PC-3 (cell line): Measurements from ENCODE around the gene UGGT1. TPM values are rescaled to one million over a fixed set of nuclear protein-coding genes. Genes with fewer than 3 reads are reported as not detected.

ENCODE experiments used
- ATAC-seq: fragments of 200-7000 bp; cut with Tn5 transposase; 2 replicates; pipeline ENCODE4 v1.9.1; 2020; ENCODE audit warnings: mild to moderate bottlenecking, moderate library complexity
- BruUV-seq: library from RNA; stranded (reverse); fragments of 400-500 nt; replicated peaks from 2 replicates; lab custom pipeline; 2021; lab: Mats Ljungman, UMichigan
- CTCF ChIA-PET: fragments of 300-600 bp; sonication (Branson Sonifier 250); formaldehyde crosslinking; loops from one replicate; lab custom pipeline; 2022; ENCODE audit warnings: antibody characterized with exemption; lab: Charles Lee
- POLR2A ChIA-PET: fragments of 300-600 bp; sonication (Branson Sonifier 250); formaldehyde crosslinking; loops from one replicate; lab custom pipeline; 2022; ENCODE audit warnings: antibody characterized with exemption; ENCODE audit not compliant: unreplicated experiment; lab: Charles Lee
- DNase-seq: peaks from one replicate; pipeline ENCODE4 v3.0.0-alpha.2; 2015
- H2AFZ ChIP-seq: fragments of 300-600 bp; sonication (generic); 2 replicates; pipeline ENCODE4 v1.6.0; 2016; ENCODE audit warnings: antibody characterized with exemption, low read length
- H3F3A ChIP-seq: fragments of 300-600 bp; sonication (generic); one replicate; pipeline ENCODE4 v1.6.0; 2017; ENCODE audit warnings: antibody characterized with exemption, low read length, control low read depth, mild to moderate bottlenecking; ENCODE audit not compliant: unreplicated experiment
- H3K27ac ChIP-seq: fragments of 300-600 bp; sonication (generic); 2 replicates; pipeline ENCODE4 v1.5.1; 2016; ENCODE audit warnings: mild to moderate bottlenecking, low read length
- H3K27me3 ChIP-seq: fragments of 300-600 bp; sonication (generic); 2 replicates; pipeline ENCODE4 v1.6.1; 2016; ENCODE audit warnings: low read length, mixed read lengths
- H3K36me3 ChIP-seq: fragments of 300-600 bp; sonication (generic); 2 replicates; pipeline ENCODE4 v1.6.1; 2016; ENCODE audit warnings: low read depth, mixed run types, low read length, mixed read lengths
- H3K4me1 ChIP-seq: fragments of 300-600 bp; sonication (generic); 2 replicates; pipeline ENCODE4 v1.5.1; 2016; ENCODE audit warnings: low read length; ENCODE audit not compliant: insufficient read depth
- H3K4me2 ChIP-seq: fragments of 300-600 bp; sonication (generic); 2 replicates; pipeline ENCODE4 v1.6.0; 2016; ENCODE audit warnings: low read length
- H3K4me3 ChIP-seq: fragments of 300-600 bp; sonication (generic); 2 replicates; pipeline ENCODE4 v1.5.1; 2016; ENCODE audit warnings: mild to moderate bottlenecking, low read length, mixed read lengths
- H3K79me2 ChIP-seq: fragments of 300-600 bp; sonication (generic); 2 replicates; pipeline ENCODE4 v1.6.1; 2017; ENCODE audit warnings: low read length, mixed read lengths
- H3K9ac ChIP-seq: fragments of 300-600 bp; sonication (generic); 2 replicates; pipeline ENCODE4 v1.6.0; 2016; ENCODE audit warnings: mild to moderate bottlenecking, low read length
- H3K9me2 ChIP-seq: fragments of 300-600 bp; sonication (generic); replicated peaks from 2 replicates; pipeline ENCODE4 v1.6.1; 2016; ENCODE audit warnings: mixed run types, low read length, mixed read lengths
- H3K9me3 ChIP-seq: fragments of 300-600 bp; sonication (generic); 2 replicates; pipeline ENCODE4 v1.6.1; 2016; ENCODE audit warnings: low read length, mixed read lengths
- H4K20me1 ChIP-seq: fragments of 300-600 bp; sonication (generic); 2 replicates; pipeline ENCODE4 v1.6.1; 2016; ENCODE audit warnings: low read length, mixed read lengths
- EZH2 ChIP-seq: fragments of 300-600 bp; sonication (generic); IDR thresholded peaks from one replicate; pipeline ENCODE4 v1.6.1; 2017; ENCODE audit warnings: antibody characterized with exemption, mild to moderate bottlenecking, low read length; ENCODE audit not compliant: unreplicated experiment
- EZH2phosphoT487 ChIP-seq: fragments of 300-600 bp; sonication (generic); IDR thresholded peaks from 2 replicates; pipeline ENCODE4 v1.6.1; 2018; ENCODE audit warnings: mild to moderate bottlenecking, antibody characterized with exemption, low read length, borderline replicate concordance
- intact Hi-C: fragments of 100-400 bp; cut with micrococcal nuclease; formaldehyde crosslinking; loops from 2 replicates; pipeline ENCODE4 v1.9.0; 2023
- total RNA-seq: library from RNA; depleted of rRNA; stranded (reverse); fragments of >200 nt; gene quantifications from 2 replicates; pipeline ENCODE4 v1.2.3, GENCODE V29; 2014
- TF ChIP-seq, protein P1 (sequence below): fragments of 300-600 bp; sonication (generic); conservative IDR thresholded peaks from 2 replicates; pipeline ENCODE4 v1.5.1; 2017; ENCODE audit warnings: antibody characterized with exemption, low read depth, mild to moderate bottlenecking, low read length

UGGT1 gene
- total RNA-seq, 1 experiment from 2014 or later, result 59.9 TPM

DNA sequence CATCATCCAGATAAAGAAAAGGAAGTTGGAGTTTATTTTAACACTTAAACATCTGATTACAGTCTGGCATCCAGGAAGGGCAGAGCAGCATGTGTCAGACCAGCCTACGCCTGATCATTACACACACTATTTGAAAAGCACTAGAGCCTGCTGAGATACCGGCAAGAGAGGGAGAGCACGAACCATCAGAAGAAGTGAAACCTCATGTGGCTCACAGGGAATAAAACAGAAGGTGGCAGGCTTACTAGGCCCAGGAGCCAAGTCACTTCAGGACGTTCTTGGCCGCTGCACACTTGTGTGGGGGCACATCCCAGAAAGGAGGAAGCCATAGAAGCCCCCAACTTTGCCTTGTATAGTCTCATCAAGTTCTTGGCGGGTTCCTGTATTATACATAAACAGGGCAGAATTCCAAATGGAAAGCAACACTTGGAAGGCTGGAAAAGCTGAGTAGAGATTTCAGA, 105.5 kb downstream of the UGGT1 start:
- Histone ChIP-seq H3K9ac (no peak overlapping the region), H4K20me1 (no peaks in the 10 kb centered on the region), H2AFZ (no peak overlapping the region), H3K4me2 (no peak overlapping the region), H3K27me3 (no peaks in the 10 kb centered on the region), H3K27ac (no peak overlapping the region), H3K79me2 (no peaks in the 10 kb centered on the region), H3K4me3 (no peak overlapping the region), H3K36me3 (no peaks in the 10 kb centered on the region), H3F3A (no peaks in the 10 kb centered on the region), H3K9me3 (no peaks in the 10 kb centered on the region), H3K9me2 (no peaks in the 10 kb centered on the region), H3K4me1 (no peaks in the 10 kb centered on the region)
- POLR2A ChIA-PET, result no interaction called here
- CTCF ChIA-PET, result no interaction called here
- DNase-seq, result no peak
- BruUV-seq, result no TSS peak
- 0 out of 2 replicates have a peak, but pooled peaks have one; percentile 20 for ATAC-seq
- TF ChIP-seq, protein P1, sequence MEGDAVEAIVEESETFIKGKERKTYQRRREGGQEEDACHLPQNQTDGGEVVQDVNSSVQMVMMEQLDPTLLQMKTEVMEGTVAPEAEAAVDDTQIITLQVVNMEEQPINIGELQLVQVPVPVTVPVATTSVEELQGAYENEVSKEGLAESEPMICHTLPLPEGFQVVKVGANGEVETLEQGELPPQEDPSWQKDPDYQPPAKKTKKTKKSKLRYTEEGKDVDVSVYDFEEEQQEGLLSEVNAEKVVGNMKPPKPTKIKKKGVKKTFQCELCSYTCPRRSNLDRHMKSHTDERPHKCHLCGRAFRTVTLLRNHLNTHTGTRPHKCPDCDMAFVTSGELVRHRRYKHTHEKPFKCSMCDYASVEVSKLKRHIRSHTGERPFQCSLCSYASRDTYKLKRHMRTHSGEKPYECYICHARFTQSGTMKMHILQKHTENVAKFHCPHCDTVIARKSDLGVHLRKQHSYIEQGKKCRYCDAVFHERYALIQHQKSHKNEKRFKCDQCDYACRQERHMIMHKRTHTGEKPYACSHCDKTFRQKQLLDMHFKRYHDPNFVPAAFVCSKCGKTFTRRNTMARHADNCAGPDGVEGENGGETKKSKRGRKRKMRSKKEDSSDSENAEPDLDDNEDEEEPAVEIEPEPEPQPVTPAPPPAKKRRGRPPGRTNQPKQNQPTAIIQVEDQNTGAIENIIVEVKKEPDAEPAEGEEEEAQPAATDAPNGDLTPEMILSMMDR, result no peak
- TF ChIP-seq EZH2phosphoT487, result no peak
- TF ChIP-seq EZH2, result no peak
- intact Hi-C loops, result no loop called here

DNA sequence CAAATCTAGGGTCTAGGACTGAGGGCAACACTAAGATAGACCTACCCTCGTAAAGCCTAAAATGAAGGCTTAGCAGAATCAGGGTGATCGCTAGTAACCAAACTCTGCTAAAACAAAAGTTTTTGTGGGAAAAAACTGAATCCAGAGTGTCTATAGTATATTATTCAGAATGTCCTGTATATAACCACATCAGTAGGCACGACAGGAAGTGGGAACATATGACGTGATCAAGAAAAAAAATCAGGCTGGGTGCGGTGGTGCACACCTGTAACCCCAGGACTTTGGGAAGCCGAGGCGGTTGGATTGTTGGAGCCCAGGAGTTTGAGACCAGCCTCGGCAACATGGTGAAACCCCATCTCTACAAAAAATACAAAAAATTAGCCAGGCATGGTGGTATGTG, 106.1 kb downstream of the UGGT1 start:
- no peak for DNase-seq
- H3K79me2 ChIP-seq, result no peaks in the 10 kb centered on the region
- H3K9ac ChIP-seq, result no peak overlapping the region
- no peaks in the 10 kb centered on the region for H3K9me3 ChIP-seq
- no peak overlapping the region for H3K4me2 ChIP-seq
- POLR2A ChIA-PET, result no interaction called here
- H2AFZ ChIP-seq, result no peak overlapping the region
- CTCF ChIA-PET, result no interaction called here
- H3K27ac ChIP-seq, result no peak overlapping the region
- no TSS peak for BruUV-seq
- H3F3A ChIP-seq, result no peaks in the 10 kb centered on the region
- H4K20me1 ChIP-seq, result no peaks in the 10 kb centered on the region
- ATAC-seq, result no peak
- H3K4me3 ChIP-seq, result no peak overlapping the region
- H3K36me3 ChIP-seq, result no peaks in the 10 kb centered on the region
- H3K9me2 ChIP-seq, result no peaks in the 10 kb centered on the region
- intact Hi-C loops, result no loop called here
- TF ChIP-seq EZH2, result no peak
- TF ChIP-seq, protein P1, result no peak
- no peak for TF ChIP-seq EZH2phosphoT487
- no peaks in the 10 kb centered on the region for H3K27me3 ChIP-seq
- H3K4me1 ChIP-seq, result no peaks in the 10 kb centered on the region

- intact Hi-C loops, result no loop called here
- no TSS peak for BruUV-seq
Measured at GRCh38 chr2:128198656-128199055, 107.7 kb downstream of the UGGT1 start.

More at GRCh38 chr2:128198656-128199055, 107.7 kb downstream of the UGGT1 start:
- Histone ChIP-seq H3K9me2 (no peaks in the 10 kb centered on the region), H3K9ac (no peak overlapping the region), H3K79me2 (no peaks in the 10 kb centered on the region), H3K4me2 (no peak overlapping the region), H3K27ac (no peak overlapping the region), H3K36me3 (no peaks in the 10 kb centered on the region), H4K20me1 (no peaks in the 10 kb centered on the region), H3K9me3 (no peaks in the 10 kb centered on the region), H3K4me3 (no peak overlapping the region), H3K4me1 (no peaks in the 10 kb centered on the region), H2AFZ (no peak overlapping the region), H3F3A (no peaks in the 10 kb centered on the region), H3K27me3 (no peaks in the 10 kb centered on the region)
- ATAC-seq, result no peak
- DNase-seq, result no peak
- ChIA-PET CTCF (no interaction called here), POLR2A (no interaction called here)
- TF ChIP-seq EZH2phosphoT487 (no peak), EZH2 (no peak)
- TF ChIP-seq, protein P1, result no peak
